GM10248 (cell line): ENCODE results near the gene ATG5.

Experiments
- CTCF ChIA-PET: fragments of 300-600 bp; sonication (Branson Sonifier 250); formaldehyde crosslinking; extraction: SDS; loops from one replicate; lab custom pipeline; 2021; ENCODE audit warnings: antibody characterized with exemption; lab: Yijun Ruan, JAX
- POLR2A ChIA-PET: fragments of 350-650 bp; sonication (Branson Sonifier 250); formaldehyde crosslinking; extraction: SDS; loops from one replicate; lab custom pipeline; 2020; ENCODE audit warnings: antibody characterized with exemption; lab: Yijun Ruan, JAX
- DNase-seq: peaks from one replicate; pipeline ENCODE4 v3.0.0; 2012; ENCODE audit errors: extremely low spot score
- CTCF ChIP-seq: IDR thresholded peaks from 2 replicates; pipeline ENCODE4 v1.5.1; 2012; ENCODE audit warnings: mild to moderate bottlenecking, low read depth; ENCODE audit errors: extremely low read depth, missing control alignments, control extremely low read depth

The ATG5 gene

DNA sequence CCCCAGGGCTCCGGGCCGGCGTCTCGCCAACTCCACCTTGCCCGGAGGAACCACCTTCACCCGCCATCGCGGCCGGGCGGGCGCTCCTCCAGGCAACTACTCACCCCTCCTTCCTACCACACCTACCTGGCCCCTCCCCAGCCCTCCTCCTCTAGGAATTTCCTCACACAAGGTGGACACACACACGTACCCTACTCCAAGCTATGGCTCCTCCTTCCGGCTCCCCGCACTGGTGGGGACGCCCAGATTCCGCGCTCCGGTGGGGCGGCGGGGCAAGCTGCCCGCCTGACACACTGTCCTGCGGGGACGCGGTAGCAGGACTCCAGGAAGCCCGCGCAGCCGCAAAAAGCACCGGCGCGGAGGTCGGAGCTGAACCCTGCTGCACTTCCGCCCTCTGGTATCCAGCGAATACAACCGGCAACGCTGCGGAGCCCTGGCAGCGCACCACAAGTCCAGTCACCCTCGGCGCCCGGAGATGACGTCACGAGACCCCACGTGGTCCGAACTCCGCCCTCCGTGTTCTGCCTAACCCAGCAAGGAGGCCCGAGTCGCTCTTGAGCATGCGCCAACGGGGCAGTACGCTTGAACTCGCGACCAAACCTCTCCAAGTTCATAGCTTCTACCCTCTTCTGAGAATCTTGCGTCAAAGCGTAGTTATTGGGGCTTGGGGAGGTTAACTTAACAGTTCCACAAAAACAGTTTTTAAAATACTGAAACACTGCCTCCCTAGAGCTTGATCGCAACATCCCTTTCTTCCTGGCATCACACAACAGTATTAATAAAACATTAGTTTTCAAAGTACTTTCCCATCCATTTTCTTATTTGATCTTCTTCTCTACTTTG is at the start of gene ATG5:
Gene ATG5 (minus strand): TSS at position 425 of the 843 bp plus-strand sequence. CDS start 9,552 bp downstream, outside the sequence.
- TF ChIP-seq CTCF = no peak
- ChIA-PET POLR2A (interaction anchor here (0.5 kb wide), 1 partner anchor 98 kb away, joined by 8 read pairs; no protein-coding TSS in a partner anchor), CTCF (interaction anchor here (1.0 to 1.6 kb wide), 4 partner anchors 9 to 285 kb away, joined by 3 to 11 read pairs (median 4); no protein-coding TSS in a partner anchor)
- DNase-seq = peak; percentile 99

GRCh38 chr6:106373502-106374239 is 48.1 kb upstream of the ATG5 start:
- no peak for DNase-seq
- POLR2A ChIA-PET = no interaction called here
- CTCF ChIA-PET = interaction anchor here (2.4 kb wide), 1 partner anchor 33 kb away, joined by 7 read pairs; no protein-coding TSS in a partner anchor

GRCh38 chr6:106372838-106373501 is 47.4 kb upstream of the ATG5 start:
- POLR2A ChIA-PET = no interaction called here
- CTCF ChIA-PET = interaction anchor here (1.0 to 2.4 kb wide), 2 partner anchors 33 to 625 kb away, joined by 6 to 7 read pairs; no protein-coding TSS in a partner anchor
- no peak for TF ChIP-seq CTCF
- no peak for DNase-seq

More at GRCh38 chr6:106373502-106374239, 48.1 kb upstream of the ATG5 start:
- TF ChIP-seq CTCF = no peak

GRCh38 chr6:106370639-106371038 is 45.1 kb upstream of the ATG5 start:
- ChIA-PET CTCF (interaction anchor here (1.0 to 4.1 kb wide), 2 partner anchors 10 kb away, joined by 3 to 30 read pairs; partner anchors contain the start of gene CRYBG1), POLR2A (no interaction called here)
- TF ChIP-seq CTCF = no peak
- no peak for DNase-seq

DNA sequence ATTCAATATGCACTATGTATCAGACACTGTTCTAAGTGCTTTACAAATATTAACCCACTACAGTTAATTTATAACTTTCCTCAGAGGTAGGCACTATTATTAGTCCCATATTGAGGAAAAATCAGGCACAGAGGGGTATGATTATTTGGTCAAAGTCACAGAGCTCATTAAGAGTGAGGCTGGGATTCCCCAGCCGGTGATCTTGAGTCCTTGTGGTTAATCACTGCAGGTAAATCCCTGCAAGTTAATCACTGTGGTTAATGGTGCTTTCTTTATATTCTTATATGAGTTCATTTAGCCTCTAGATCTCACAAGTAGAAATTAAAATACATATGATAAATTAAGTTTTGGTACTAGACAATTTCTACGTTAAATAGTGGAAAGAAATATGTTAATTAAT is 44.2 kb upstream of the ATG5 start:
- CTCF ChIA-PET = interaction anchor here (1.0 to 4.1 kb wide), 4 partner anchors 9 to 35 kb away, joined by 3 to 30 read pairs (median 6); partner anchors contain the start of gene CRYBG1
- POLR2A ChIA-PET = interaction anchor here (1.1 kb wide), 1 partner anchor 26 kb away, joined by 3 read pairs; no protein-coding TSS in a partner anchor
- no peak for DNase-seq
- no peak for TF ChIP-seq CTCF
